ENCODE data around the gene RHBDL1.

The RHBDL1 gene

GRCh38 chr16:708019-708418, 32.5 kb downstream of the RHBDL1 start:
- DNase-seq = no peak

GRCh38 chr16:708959-709358, 33.5 kb downstream of the RHBDL1 start:
- DNase-seq = no peak

GRCh38 chr16:709566-710499, 34.4 kb downstream of the RHBDL1 start:
- DNase-seq = no peak

- DNase-seq = no peak
Observed at GRCh38 chr16:710500-711075, 35.1 kb downstream of the RHBDL1 start.

- DNase-seq = no peak
Observed at GRCh38 chr16:711084-711483, 35.6 kb downstream of the RHBDL1 start.

DNA sequence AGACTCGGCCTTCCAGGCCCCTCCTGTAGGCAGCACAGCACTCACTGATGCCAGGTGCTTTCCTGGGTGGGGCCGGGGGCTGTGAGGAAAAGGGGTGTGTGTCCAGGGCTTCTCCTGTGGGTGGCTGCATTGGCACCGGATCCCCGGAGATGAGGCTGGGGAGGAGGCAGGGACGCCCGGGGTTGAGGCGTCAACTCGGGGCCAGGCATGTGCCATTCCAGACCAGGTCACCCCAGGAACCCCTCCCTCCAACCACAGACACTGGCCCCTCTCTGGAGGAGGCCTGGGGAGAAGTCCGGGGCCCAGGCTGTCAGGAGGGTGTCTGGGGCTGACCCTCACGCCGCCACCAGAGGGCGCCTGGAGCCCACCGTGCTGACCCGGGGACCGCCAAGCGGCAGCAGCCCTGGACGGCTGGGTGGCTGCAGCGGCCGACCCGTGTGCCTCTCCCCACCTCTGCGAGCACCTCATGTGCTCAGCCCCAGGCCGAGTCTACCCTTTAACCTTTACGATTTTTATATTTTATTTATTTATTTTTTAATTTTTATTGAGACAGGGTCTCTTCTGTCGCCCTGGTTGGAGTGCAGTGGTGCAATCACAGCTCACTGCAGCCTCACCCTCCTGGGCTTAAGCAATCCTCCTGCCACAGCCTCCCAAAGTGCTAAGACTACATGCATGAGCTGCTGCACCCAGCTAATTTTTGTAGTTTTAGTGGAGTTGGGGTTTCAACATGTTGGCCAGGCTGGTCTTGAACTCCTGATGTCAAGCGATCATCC, 36.3 kb downstream of the RHBDL1 start:
- DNase-seq = peak; percentile 89

GRCh38 chr16:712740-713250, 37.3 kb downstream of the RHBDL1 start:
- DNase-seq = peak; percentile 68

GRCh38 chr16:714079-714478, 38.6 kb downstream of the RHBDL1 start:
- DNase-seq = no peak

GRCh38 chr16:714558-715476, 39.3 kb downstream of the RHBDL1 start, which contains the start of gene METRN:
Gene METRN (plus strand): TSS chr16:715118. CDS start chr16:715290, 172 bp downstream.
- DNase-seq = peak; percentile 96

- DNase-seq = peak; percentile 35
Observed at GRCh38 chr16:715477-716199, 40.2 kb downstream of the RHBDL1 start.

GRCh38 chr16:716200-716568, 40.7 kb downstream of the RHBDL1 start:
- DNase-seq = no peak

GRCh38 chr16:716768-717325, 41.4 kb downstream of the RHBDL1 start:
- DNase-seq = no peak

DNA sequence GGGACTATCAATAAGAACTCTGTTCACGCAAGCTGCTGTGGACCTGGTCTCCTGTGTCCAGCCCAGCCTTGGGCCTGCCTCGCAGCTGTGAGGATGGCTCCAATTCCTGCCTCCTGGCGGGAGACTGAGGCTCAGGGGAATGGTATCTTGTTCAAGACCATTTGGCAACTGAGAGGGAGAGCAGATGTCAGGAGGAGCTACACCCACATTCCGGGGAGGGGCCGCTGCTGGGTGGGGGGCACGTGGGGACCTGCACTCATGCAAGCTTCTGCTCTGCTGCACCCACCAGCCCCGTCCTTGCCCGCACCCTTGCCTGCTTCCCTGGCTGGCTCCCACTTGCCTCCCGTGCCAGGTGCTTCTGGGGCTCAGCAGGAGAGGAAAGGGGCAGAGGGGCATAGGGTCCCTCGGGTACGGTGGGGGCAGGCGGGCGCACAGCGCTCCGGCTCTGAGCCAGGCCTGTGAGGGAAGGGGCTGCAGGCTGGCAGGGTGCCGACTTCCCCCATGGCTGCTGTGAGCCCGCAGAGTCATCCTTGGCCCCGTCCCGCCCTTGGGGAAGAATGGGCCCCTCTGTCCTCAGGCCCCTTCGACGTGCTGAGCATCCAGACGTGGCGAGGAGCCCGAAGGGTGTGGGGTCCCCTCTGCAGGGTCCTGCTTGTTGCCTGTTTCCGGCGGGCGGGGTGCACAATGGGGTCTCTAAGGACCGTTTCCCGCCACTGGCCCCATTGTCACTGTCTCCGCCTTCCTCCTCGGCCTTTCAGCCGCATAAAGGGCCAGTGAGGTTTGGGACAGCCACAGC, 42.2 kb downstream of the RHBDL1 start:
- no peak for DNase-seq

DNA sequence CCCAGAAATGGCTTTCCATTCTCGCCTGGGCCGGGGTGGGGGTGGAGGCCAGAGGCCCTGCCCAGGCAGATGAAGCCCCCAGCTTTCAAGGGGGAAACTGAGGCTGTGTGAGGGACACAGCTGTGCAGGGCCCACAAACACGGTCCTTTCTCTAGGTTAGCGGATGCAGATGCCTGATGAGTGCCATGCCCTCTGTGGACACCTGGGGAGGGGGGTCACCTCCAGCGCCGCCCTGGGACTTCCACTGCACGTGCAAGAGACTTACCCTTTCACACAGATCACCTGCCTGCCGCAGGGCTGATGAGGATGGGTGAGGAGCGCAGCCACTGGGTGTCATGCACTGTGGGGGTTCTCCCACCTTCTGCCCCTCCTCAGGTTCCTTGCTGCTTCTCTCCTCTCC, 42.9 kb downstream of the RHBDL1 start:
- no peak for DNase-seq

DNA sequence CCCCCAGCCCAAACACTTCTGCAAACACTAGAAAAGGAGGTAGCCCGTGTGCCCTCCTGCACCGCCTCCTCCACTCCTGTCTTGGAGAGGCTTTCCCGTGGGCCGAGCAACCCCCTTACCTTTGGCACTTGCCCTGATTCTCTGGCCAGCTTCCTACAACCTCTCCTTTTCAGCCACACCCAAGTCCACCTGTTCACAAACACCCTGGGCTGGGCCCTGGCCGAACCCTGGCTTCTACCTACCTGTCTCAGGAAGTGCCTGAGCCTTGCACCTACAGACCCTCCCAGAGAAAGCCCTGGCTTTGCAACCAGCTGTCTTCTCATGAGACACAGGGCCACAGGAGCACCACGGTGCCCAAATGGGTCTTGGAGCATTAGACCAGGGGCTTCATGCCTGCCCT, 43.5 kb downstream of the RHBDL1 start:
- no peak for DNase-seq

GRCh38 chr16:719815-720446, 44.5 kb downstream of the RHBDL1 start:
- DNase-seq = no peak

- DNase-seq = peak; percentile 55
Observed at GRCh38 chr16:720447-720989, 45.0 kb downstream of the RHBDL1 start.

GRCh38 chr16:720990-721764, 45.7 kb downstream of the RHBDL1 start, which contains the start of gene ANTKMT:
Gene ANTKMT (plus strand): TSS chr16:721146. CDS start chr16:721275, 129 bp downstream.
- DNase-seq = peak; percentile 83

All from CD4-positive, alpha-beta T cell treated with Interleukin-17A for 4 hours (primary cell).